ENCODE results near the gene HOXB9. TPM values are rescaled to one million over a fixed set of nuclear protein-coding genes. Genes with fewer than 3 reads are reported as not detected.

Gene HOXB9
- total and polyA plus RNA-seq, 2 experiments from 2014 or later: 1.5 to 2.5 TPM

DNA sequence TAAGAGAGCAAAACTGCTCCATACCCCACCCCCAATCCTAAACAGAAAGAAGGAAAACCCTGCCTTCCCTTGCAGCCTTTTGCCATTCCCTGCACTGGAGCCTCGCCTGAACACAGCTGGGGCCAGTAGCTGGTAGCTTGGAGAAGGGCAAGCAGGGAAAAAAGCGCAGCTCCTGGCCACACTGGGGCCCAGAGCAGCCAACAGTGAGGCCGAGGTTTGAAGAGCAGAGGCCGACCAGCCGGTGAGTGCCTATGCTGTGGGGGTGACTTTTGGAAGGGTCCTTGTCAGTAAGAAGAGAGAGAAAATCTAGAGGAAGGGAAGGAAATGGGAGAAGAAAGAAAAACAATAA lies 3.2 kb upstream of the HOXB9 start:
- Histone ChIP-seq H3K4me2 (no peak overlapping the region), H4K20me1 (ENCODE audit: insufficient read depth, poor library complexity, severe bottlenecking) (no peaks in the 10 kb centered on the region), H3K4me1 (ENCODE audit: insufficient read depth) (peaks cover 20% of the 10 kb centered on the region), H3K36me3 (replicated peaks; ENCODE audit: insufficient read depth, low read depth) (no peaks in the 10 kb centered on the region), H3K9me2 (replicated peaks; ENCODE audit: insufficient read depth) (no peaks in the 10 kb centered on the region), H3K9me3 (ENCODE audit: low read depth) (no peaks in the 10 kb centered on the region), H3K27ac (no peak overlapping the region), H2AFZ (no peak overlapping the region), H3K27me3 (peaks cover 98% of the 10 kb centered on the region), H3K79me2 (no peaks in the 10 kb centered on the region), H3K4me3 (no peak overlapping the region)
- 32% methylated on average over 5 of the region's 5 CpGs for WGBS (ENCODE audit: low lambda C conversion rate, missing lambda C conversion rate)
- TF ChIP-seq EZH2 (IDR thresholded peaks at IDR 0.05; ENCODE audit: borderline replicate concordance): peak; percentile 9
- no peak for TF ChIP-seq EZH2phosphoT487 (IDR thresholded peaks at IDR 0.05; ENCODE audit: low read depth, severe bottlenecking, unreplicated experiment)
- DNase-seq (ENCODE audit: low spot score): no peak

DNA sequence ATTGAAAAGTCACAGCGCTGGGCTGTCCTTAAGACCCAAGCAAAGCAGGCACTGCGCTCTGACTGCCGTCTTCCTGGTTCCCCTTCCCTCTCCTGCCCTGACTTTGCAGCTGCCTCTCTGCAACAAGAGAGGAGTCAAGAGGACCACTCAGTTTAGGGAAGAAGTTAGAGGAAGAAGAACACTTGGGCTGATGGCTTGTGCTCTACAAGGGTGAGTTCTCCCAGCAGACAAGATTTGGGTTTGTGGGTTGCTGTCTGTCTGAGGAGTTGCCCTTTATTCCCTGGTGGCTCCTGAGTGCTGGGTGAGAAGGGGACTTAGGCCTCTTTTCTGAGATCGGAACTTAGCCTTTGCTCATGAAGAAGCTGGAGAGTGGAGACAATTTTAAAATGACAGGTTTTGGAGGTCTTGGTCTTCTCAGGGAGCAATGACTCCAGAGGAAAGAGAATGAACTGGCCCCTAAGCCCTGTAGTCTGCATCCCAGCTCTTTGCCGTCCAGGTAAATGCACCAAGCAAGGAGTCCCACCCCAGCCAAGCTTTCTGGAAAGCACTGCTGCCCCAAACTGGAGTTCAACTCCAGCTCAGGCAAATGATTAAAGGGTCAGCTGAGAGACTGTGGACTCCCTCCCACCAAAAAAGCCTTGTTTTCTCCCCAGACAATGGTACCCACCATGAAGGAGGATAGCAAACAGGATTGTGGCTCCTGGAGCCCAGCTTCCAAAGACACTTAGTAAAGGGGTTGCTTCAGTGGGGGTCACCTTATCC lies 2.7 kb upstream of the HOXB9 start:
- Histone ChIP-seq H3K79me2 (no peaks in the 10 kb centered on the region), H3K27ac (no peak overlapping the region), H3K4me2 (no peak overlapping the region), H2AFZ (no peak overlapping the region), H3K36me3 (replicated peaks; ENCODE audit: insufficient read depth, low read depth) (no peaks in the 10 kb centered on the region), H3K27me3 (peaks cover 98% of the 10 kb centered on the region), H3K9me3 (ENCODE audit: low read depth) (no peaks in the 10 kb centered on the region), H4K20me1 (ENCODE audit: insufficient read depth, poor library complexity, severe bottlenecking) (no peaks in the 10 kb centered on the region), H3K4me1 (ENCODE audit: insufficient read depth) (peaks cover 20% of the 10 kb centered on the region), H3K9me2 (replicated peaks; ENCODE audit: insufficient read depth) (no peaks in the 10 kb centered on the region), H3K4me3 (no peak overlapping the region)
- WGBS (ENCODE audit: low lambda C conversion rate, missing lambda C conversion rate): 28% methylated on average over 5 of the region's 5 CpGs
- no peak for TF ChIP-seq EZH2phosphoT487 (IDR thresholded peaks at IDR 0.05; ENCODE audit: low read depth, severe bottlenecking, unreplicated experiment)
- TF ChIP-seq, protein P1, sequence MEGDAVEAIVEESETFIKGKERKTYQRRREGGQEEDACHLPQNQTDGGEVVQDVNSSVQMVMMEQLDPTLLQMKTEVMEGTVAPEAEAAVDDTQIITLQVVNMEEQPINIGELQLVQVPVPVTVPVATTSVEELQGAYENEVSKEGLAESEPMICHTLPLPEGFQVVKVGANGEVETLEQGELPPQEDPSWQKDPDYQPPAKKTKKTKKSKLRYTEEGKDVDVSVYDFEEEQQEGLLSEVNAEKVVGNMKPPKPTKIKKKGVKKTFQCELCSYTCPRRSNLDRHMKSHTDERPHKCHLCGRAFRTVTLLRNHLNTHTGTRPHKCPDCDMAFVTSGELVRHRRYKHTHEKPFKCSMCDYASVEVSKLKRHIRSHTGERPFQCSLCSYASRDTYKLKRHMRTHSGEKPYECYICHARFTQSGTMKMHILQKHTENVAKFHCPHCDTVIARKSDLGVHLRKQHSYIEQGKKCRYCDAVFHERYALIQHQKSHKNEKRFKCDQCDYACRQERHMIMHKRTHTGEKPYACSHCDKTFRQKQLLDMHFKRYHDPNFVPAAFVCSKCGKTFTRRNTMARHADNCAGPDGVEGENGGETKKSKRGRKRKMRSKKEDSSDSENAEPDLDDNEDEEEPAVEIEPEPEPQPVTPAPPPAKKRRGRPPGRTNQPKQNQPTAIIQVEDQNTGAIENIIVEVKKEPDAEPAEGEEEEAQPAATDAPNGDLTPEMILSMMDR (IDR thresholded peaks at IDR 0.05; ENCODE audit: poor library complexity): no peak
- TF ChIP-seq EZH2 (IDR thresholded peaks at IDR 0.05; ENCODE audit: borderline replicate concordance): peak; percentile 1
- no peak for DNase-seq (ENCODE audit: low spot score)

DNA sequence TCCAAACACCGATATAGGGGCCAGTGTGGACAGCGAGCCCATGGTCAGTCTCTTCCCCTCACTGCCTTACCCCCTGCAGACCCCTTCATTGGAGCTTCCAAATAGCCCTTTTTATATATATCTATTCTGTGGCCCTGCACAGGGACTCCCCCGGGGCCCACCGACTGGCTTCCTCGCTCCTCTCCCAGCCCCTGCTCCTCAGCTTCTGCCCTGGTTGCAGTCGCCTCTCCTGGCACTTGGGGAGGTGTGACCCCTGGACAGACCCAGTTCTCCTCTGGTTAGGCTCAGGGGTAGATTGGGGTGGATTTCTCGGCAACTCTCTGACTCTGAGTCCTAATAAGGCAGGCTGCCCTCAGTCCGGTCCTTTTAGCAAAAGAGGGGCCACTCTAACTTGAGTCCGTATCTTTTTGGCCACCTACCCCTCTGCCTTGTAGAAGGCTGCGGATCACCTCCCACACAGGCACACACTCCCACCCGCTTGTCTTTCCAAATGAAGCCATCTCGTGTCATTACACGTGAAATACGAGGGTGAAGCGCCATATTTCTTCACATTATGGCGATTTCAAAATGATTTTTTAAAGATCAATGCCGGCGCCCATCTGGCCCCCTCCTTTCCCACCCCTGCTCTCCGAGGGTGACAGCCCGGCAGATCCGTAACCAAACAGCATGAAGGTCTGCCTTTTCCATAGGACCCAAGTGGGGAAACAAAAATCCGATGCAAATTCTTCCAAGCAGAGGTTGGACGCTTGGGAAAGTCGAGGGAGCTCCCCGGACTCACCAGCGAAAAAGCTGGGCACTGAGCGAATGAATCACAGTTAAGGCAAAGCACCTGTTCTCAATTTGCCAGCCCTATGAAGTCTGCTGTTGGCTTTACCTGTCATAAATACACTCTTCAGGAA lies 1.7 kb upstream of the HOXB9 start:
- no peaks in the 10 kb centered on the region for H3K36me3 ChIP-seq (replicated peaks; ENCODE audit: insufficient read depth, low read depth)
- H3K27ac ChIP-seq: no peak overlapping the region
- H3K27me3 ChIP-seq: peaks cover 98% of the 10 kb centered on the region
- WGBS (ENCODE audit: low lambda C conversion rate, missing lambda C conversion rate): 40% methylated on average over 27 of the region's 27 CpGs
- no peak for DNase-seq (ENCODE audit: low spot score)
- H3K79me2 ChIP-seq: no peaks in the 10 kb centered on the region
- H3K4me3 ChIP-seq: no peak overlapping the region
- H2AFZ ChIP-seq: no peak overlapping the region
- TF ChIP-seq EZH2 (IDR thresholded peaks at IDR 0.05; ENCODE audit: borderline replicate concordance) (peak; percentile 27), EZH2phosphoT487 (IDR thresholded peaks at IDR 0.05; ENCODE audit: low read depth, severe bottlenecking, unreplicated experiment) (no peak)
- H4K20me1 ChIP-seq (ENCODE audit: insufficient read depth, poor library complexity, severe bottlenecking): no peaks in the 10 kb centered on the region
- peaks cover 20% of the 10 kb centered on the region for H3K4me1 ChIP-seq (ENCODE audit: insufficient read depth)
- H3K9me2 ChIP-seq (replicated peaks; ENCODE audit: insufficient read depth): no peaks in the 10 kb centered on the region
- H3K9me3 ChIP-seq (ENCODE audit: low read depth): no peaks in the 10 kb centered on the region
- no peak overlapping the region for H3K4me2 ChIP-seq

DNA sequence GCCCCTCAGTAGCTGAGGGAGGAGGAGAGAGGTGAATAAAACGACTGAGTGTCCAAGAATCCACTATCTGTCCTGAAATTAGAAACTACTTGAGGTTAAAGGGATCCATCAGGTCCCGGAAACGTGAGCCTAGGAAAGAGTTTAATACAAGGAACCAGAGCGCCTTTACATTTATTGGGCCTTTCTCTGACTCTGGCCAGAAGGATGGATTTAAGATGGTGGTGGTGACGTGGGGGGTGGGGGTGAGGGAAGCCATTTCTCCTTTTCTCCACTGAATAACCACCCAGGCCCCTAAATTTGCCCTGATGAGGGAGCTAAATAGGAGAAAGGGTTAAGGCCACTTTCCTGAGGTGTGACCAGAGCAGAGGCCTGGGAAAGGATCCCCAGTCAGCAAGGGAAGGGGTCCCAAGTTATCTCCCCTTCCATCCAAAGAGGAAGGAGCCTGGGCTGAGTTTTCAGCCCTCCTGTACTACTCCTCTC lies 1.0 kb upstream of the HOXB9 start:
- no peak overlapping the region for H3K4me3 ChIP-seq
- H3K4me2 ChIP-seq: peak overlapping the region; percentile 94
- H2AFZ ChIP-seq: no peak overlapping the region
- H3K36me3 ChIP-seq (replicated peaks; ENCODE audit: insufficient read depth, low read depth): no peaks in the 10 kb centered on the region
- TF ChIP-seq EZH2 (IDR thresholded peaks at IDR 0.05; ENCODE audit: borderline replicate concordance): peak; percentile 26
- TF ChIP-seq, protein P1 (IDR thresholded peaks at IDR 0.05; ENCODE audit: poor library complexity): no peak
- 19% methylated on average over 5 of the region's 5 CpGs for WGBS (ENCODE audit: low lambda C conversion rate, missing lambda C conversion rate)
- no peak for DNase-seq (ENCODE audit: low spot score)
- H3K79me2 ChIP-seq: no peaks in the 10 kb centered on the region
- peaks cover 98% of the 10 kb centered on the region for H3K27me3 ChIP-seq
- no peaks in the 10 kb centered on the region for H3K9me3 ChIP-seq (ENCODE audit: low read depth)
- peak overlapping the region; percentile 26 for H3K27ac ChIP-seq
- H3K9me2 ChIP-seq (replicated peaks; ENCODE audit: insufficient read depth): no peaks in the 10 kb centered on the region
- no peaks in the 10 kb centered on the region for H4K20me1 ChIP-seq (ENCODE audit: insufficient read depth, poor library complexity, severe bottlenecking)
- peaks cover 20% of the 10 kb centered on the region for H3K4me1 ChIP-seq (ENCODE audit: insufficient read depth)

Data from hepatocyte (in vitro differentiated cells).